PC-3 (cell line): Measurements from ENCODE around the gene MRPL24.

Experiments
- CTCF ChIP-seq: fragments of 300-600 bp; sonication (generic); conservative IDR thresholded peaks from 2 replicates; pipeline ENCODE4 v1.5.1; 2017; ENCODE audit warnings: antibody characterized with exemption, low read depth, mild to moderate bottlenecking, low read length
- EZH2 ChIP-seq: fragments of 300-600 bp; sonication (generic); IDR thresholded peaks from one replicate; pipeline ENCODE4 v1.6.1; 2017; ENCODE audit warnings: antibody characterized with exemption, mild to moderate bottlenecking, low read length; ENCODE audit not compliant: unreplicated experiment

DNA sequence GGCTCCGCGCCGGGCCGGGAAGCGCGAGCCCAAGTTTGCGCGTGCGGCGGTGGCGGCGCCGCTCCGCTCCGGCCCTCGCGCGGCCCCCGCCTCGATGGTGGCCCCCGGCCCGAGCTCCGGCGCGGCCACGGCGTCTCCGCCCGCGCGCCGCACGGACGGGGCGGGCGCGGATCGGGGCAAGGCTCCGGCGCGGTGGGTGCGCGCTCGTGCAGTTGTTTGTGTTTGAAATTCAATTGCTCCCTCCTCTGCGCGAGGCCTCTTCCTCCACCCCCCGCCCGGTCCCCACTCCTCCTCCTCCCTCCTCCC, 10.5 kb upstream of the MRPL24 start, which contains the start of gene HDGF:
- TF ChIP-seq EZH2 (no peak), CTCF (no peak)
